Adrenal gland (tissue), 12 donors: ENCODE measurements around the gene POFUT1. TPM values are rescaled to one million over a fixed set of nuclear protein-coding genes. Genes with fewer than 3 reads are reported as not detected.

Experiments used
- DNase-seq, 7 donors: peaks; one replicate each; pipeline ENCODE4 v3.0.0-alpha.2; 2019 to 2020
- H3K27ac ChIP-seq, 5 donors: fragments of 200-600 bp; sonication (generic) in 4 of 5; 1 replicate in 3 of 5; 2 replicates in 2 of 5; pipeline versions ENCODE4 v1.5.1 to v1.8.0; 2016 to 2020; ENCODE audit warnings: mild to moderate bottlenecking in 1 of 5
- H3K27me3 ChIP-seq: fragments of 200-600 bp; 2 replicates; pipeline ENCODE4 v1.8.0; 2021
- H3K36me3 ChIP-seq, 2 donors: fragments of 200-600 bp; replicated peaks in 1 of 2; 1 replicate in 1 of 2; 2 replicates in 1 of 2; pipeline versions ENCODE4 v1.5.1 to v1.8.0; 2018 to 2022
- H3K4me1 ChIP-seq, 2 donors: fragments of 200-600 bp; replicated peaks in 1 of 2; 1 replicate in 1 of 2; 2 replicates in 1 of 2; pipeline versions ENCODE4 v1.5.1 to v1.8.0; 2018 to 2021
- H3K4me3 ChIP-seq, 4 donors: fragments of 200-600 bp; sonication (generic) in 3 of 4; one replicate each; pipeline ENCODE4 v1.5.1; 2016 to 2018
- H3K9me3 ChIP-seq, 3 donors: fragments of 200-600 bp; sonication (generic) in 1 of 3; replicated peaks in 1 of 3; 1 replicate in 2 of 3; 2 replicates in 1 of 3; pipeline versions ENCODE4 v1.5.1 to v1.8.0; 2016 to 2021
- POLR2A ChIP-seq, 2 donors: fragments of 450-650 bp; IDR thresholded peaks; one replicate each; pipeline ENCODE4 v1.6.1; 2017; ENCODE audit warnings: antibody characterized with exemption in 2 of 2, mild to moderate bottlenecking in 2 of 2, moderate library complexity in 1 of 2
- WGBS, 4 donors: extraction: QIAGEN DNeasy Blood & Tissue Kit in 2 of 4; methylation state at CpG; one replicate each; pipeline versions ENCODE4 v1.1.5 to v1.1.7; 2013 to 2017; 5-methylcytosine and 5-hydroxymethylcytosine counted together
- intact Hi-C, 2 donors: fragments of 100-400 bp; cut with DNase I; formaldehyde crosslinking; loops; one replicate each; pipeline versions ENCODE4 v1.14.1 to v1.15.0; 2022 to 2023
- polyA plus RNA-seq, 3 donors: library from polyadenylated mRNA; stranded (reverse); fragments of 200-250 nt in 2 of 3; fragments of 350-450 nt in 1 of 3; fragmentation: Illumina TruSeq in 1 of 3; extraction: RNeasy Lipid Tissue Mini Kit (QIAGEN cat#74804) in 1 of 3; gene quantifications; one replicate each; pipeline ENCODE4 v1.2.3, GENCODE V29; 2013 to 2014
- total RNA-seq, 9 donors: library from RNA; depleted of rRNA in 4 of 9; stranded (reverse); fragments of >200 nt in 4 of 9; fragments of 120-200 nt in 1 of 9; fragmentation: NEBNext Ultra II Directional in 1 of 9; extraction: Animal tissue kit (Norgen Biotek cat#: 25700) in 1 of 9; gene quantifications; one replicate each; pipeline versions ENCODE4 v1.1.0 to v1.2.4, GENCODE V29; 2013 to 2023
- TF ChIP-seq, protein P1 (sequence below), 6 experiments: fragments of 450-650 bp in 4 of 6; fragments of 200-600 bp in 2 of 6; sonication (generic) in 1 of 6; IDR thresholded peaks; 1 replicate in 5 of 6; 2 replicates in 1 of 6; pipeline versions ENCODE4 v1.5.1 to v1.8.0; 2016 to 2021; ENCODE audit warnings: antibody characterized with exemption in 6 of 6, mild to moderate bottlenecking in 2 of 6, moderate library complexity in 1 of 6
- donor health status: healthy with polysubstance abuse.
- donor health status: Bipolar disorder and iron deficiency.
- donor health status: DM: yes; HTN: yes; CAD: no.
- donor health status: DM: no; HTN: no; CAD: no.
- donor health status: DM: no; HTN: no; CAD: no.
- donor health status: DM: yes; HTN: yes; CAD: no.

Gene POFUT1
- total and polyA plus RNA-seq, 12 donors, result 8.5 to 45.5 (median 27.7) TPM

DNA sequence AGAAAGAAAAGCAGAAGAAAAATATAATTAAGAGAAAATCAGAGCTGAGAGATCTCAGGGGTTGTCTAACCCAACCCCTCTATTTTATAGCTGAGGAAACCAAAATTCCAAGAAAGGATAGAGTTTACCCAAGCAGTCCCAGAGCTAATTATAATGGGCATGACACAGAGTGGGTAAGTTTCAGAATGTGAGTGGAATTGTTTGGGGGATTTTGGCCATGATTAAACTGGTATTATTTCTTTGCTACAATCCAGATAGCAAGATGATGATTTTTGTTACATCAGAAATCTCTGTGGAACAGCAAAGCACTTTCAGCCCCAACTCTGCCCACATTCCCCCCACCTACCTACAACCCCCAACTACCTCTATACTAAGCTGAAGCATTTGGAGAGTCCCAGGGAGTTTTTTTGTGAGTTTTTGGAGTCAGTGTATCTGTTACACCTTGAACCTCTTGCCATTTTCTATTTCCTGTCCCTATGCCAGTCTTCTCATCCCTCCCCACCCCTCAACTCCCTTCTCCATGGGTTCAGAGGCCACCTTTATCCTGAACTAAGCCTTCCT is 24.7 kb downstream of the POFUT1 start:
- Histone ChIP-seq H3K36me3 (peaks cover 0 to 59% of the 10 kb centered on the region in 2 donors), H3K27me3 (no peaks in the 10 kb centered on the region), H3K9me3 (no peaks in the 10 kb centered on the region), H3K4me1 (no peaks in the 10 kb centered on the region), H3K27ac (peak overlapping the region in 3 of 5 donors; percentile 3 to 28 (median 10)), H3K4me3 (no peak overlapping the region)
- intact Hi-C loops, result no loop called here
- no peak for TF ChIP-seq POLR2A (IDR thresholded peaks at IDR 0.05)
- TF ChIP-seq, protein P1, sequence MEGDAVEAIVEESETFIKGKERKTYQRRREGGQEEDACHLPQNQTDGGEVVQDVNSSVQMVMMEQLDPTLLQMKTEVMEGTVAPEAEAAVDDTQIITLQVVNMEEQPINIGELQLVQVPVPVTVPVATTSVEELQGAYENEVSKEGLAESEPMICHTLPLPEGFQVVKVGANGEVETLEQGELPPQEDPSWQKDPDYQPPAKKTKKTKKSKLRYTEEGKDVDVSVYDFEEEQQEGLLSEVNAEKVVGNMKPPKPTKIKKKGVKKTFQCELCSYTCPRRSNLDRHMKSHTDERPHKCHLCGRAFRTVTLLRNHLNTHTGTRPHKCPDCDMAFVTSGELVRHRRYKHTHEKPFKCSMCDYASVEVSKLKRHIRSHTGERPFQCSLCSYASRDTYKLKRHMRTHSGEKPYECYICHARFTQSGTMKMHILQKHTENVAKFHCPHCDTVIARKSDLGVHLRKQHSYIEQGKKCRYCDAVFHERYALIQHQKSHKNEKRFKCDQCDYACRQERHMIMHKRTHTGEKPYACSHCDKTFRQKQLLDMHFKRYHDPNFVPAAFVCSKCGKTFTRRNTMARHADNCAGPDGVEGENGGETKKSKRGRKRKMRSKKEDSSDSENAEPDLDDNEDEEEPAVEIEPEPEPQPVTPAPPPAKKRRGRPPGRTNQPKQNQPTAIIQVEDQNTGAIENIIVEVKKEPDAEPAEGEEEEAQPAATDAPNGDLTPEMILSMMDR (IDR thresholded peaks at IDR 0.05), result no peak
- DNase-seq, result no peak

DNA sequence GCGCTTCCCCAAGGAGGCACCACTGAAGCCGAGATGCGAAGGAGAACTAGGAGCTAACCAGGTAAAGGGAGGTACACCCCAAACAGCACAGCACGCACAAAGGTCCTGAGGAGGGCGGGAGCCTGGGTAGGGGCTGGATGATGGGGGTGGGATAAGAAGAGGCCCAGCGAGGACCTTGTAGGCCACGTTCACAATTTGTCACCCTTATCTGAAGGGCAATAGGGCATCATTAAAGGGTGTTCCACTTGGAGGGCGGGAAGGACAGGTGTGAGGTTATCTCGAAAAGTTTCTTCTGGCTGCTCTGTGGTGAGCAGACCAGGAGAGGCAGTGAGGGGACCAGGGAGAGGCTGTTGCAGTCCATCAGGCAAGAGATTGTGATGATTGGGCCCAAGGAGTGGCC is 25.6 kb downstream of the POFUT1 start:
- DNase-seq, result no peak
- Histone ChIP-seq H3K9me3 (no peaks in the 10 kb centered on the region), H3K36me3 (peaks cover 0 to 56% of the 10 kb centered on the region in 2 donors), H3K4me3 (no peak overlapping the region), H3K27me3 (no peaks in the 10 kb centered on the region), H3K27ac (no peak overlapping the region), H3K4me1 (no peaks in the 10 kb centered on the region)
- 87 to 98% (median 96%) methylated on average over 9 of the region's 9 CpGs for WGBS, 4 donors
- TF ChIP-seq POLR2A (IDR thresholded peaks at IDR 0.05), result no peak
- TF ChIP-seq, protein P1 (IDR thresholded peaks at IDR 0.05), result no peak
- intact Hi-C loops, result no loop called here

DNA sequence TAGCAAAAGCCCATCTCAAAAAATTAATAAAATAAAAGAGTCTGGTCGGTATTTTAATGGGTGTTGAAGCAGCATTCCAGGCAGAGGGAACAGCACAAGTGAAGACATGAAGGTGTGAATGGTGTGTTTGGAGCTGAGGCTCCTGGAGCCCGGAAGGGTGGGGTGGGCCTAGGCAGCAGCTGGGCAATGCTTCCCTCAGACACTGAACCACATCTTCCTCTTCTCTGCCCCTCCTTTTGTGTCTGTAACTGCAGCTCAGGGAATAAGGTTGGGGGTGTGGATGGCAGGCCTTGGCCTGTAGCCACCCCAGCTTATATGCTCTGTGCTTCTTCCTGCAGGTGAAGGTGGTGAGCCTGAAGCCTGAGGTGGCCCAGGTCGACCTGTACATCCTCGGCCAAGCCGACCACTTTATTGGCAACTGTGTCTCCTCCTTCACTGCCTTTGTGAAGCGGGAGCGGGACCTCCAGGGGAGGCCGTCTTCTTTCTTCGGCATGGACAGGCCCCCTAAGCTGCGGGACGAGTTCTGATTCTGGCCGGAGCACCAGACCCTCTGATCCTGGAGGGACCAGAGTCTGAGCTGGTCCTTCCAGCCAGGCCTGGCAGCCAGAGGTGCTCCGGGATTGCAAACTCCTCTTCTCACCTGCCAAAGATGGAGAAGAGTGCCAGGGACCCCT is 26.6 kb downstream of the POFUT1 start:
- TF ChIP-seq, protein P1 (IDR thresholded peaks at IDR 0.05), result no peak
- no peak for TF ChIP-seq POLR2A (IDR thresholded peaks at IDR 0.05)
- H3K27me3 ChIP-seq, result no peaks in the 10 kb centered on the region
- no peak overlapping the region for H3K4me3 ChIP-seq
- peaks cover 0 to 52% of the 10 kb centered on the region in 2 donors for H3K36me3 ChIP-seq
- no peaks in the 10 kb centered on the region for H3K4me1 ChIP-seq
- no peaks in the 10 kb centered on the region for H3K9me3 ChIP-seq
- intact Hi-C loops, result no loop called here
- 87 to 96% (median 92%) methylated on average over 6 to 13 of the region's 13 CpGs for WGBS, 4 donors
- no peak overlapping the region for H3K27ac ChIP-seq
- DNase-seq, result no peak

DNA sequence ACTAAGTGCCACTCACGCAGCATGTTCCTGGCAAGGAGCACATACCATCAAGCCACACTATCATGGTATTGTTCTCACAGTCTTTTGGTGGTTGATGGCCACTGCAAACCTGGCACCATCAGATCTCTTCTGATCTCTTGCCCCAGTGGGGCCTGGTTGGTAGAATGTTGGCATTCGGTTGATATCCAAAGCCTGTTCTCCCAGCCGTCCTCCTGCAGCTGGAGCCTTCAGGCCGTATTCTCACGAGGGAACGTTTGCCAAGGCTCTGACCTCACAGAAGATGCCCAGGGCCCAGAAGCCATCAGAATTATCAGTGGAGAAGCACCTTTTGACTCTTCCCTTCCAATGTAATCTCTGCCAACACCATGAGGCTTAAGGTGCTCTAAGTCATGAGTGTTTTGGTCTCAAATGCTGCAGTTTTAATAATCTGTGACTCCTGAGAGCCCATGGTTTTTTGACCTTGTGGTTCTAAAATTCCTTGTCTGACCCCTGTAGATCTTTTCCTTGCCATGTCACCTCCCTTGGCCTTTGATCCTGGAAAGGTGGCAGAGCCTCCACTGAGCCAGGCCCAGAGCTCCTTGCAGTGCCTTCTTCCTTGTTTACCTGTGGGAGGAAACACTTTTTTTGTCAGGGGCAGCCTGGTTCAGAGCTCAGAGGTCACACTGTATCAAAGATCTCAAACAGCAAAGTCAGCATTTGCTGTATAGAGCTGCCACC is 27.8 kb downstream of the POFUT1 start:
- Histone ChIP-seq H3K4me3 (no peak overlapping the region), H3K27ac (no peak overlapping the region), H3K36me3 (peaks cover 0 to 47% of the 10 kb centered on the region in 2 donors), H3K27me3 (no peaks in the 10 kb centered on the region), H3K4me1 (no peaks in the 10 kb centered on the region), H3K9me3 (no peaks in the 10 kb centered on the region)
- no peak for DNase-seq
- WGBS, 4 donors, result 74 to 90% (median 82%) methylated on average over 5 to 6 of the region's 6 CpGs
- TF ChIP-seq POLR2A (IDR thresholded peaks at IDR 0.05), result no peak
- TF ChIP-seq, protein P1 (IDR thresholded peaks at IDR 0.05), result no peak
- intact Hi-C loops, result no loop called here
